ENCODE results near the gene COTL1. TPM values are rescaled to one million over a fixed set of nuclear protein-coding genes. Genes with fewer than 3 reads are reported as not detected.
A peak's percentile ranks its signal among the peaks of the same experiment; 100 is the strongest.

COTL1 gene
- total RNA-seq, 4 donors from 2014 or later: 55.3 to 95.1 (median 78.4) TPM

DNA sequence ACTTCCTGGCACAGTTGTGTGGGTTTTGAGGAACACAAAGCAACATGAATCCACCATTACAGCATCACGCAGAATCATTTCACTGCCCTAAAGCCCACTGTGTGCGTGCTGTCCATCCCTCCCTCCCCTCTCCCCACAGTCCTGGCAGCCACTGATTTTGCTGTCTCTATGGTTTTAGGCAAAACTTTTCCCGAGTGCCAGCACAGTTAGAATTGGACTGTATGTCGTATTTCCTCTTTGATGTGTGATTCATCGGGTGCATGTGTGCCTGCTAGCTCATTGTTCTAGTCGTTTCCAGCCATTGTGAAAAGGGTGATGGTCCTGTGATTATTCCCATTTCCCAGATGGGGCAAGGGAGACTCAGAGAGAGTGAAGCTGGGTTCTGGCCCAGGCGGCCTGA, 43.1 kb upstream of the COTL1 start:
- DNase-seq (ENCODE audit: low spot score): no peak
- ATAC-seq (ENCODE audit: low FRiP score): no peak
- TF ChIP-seq, protein P1, sequence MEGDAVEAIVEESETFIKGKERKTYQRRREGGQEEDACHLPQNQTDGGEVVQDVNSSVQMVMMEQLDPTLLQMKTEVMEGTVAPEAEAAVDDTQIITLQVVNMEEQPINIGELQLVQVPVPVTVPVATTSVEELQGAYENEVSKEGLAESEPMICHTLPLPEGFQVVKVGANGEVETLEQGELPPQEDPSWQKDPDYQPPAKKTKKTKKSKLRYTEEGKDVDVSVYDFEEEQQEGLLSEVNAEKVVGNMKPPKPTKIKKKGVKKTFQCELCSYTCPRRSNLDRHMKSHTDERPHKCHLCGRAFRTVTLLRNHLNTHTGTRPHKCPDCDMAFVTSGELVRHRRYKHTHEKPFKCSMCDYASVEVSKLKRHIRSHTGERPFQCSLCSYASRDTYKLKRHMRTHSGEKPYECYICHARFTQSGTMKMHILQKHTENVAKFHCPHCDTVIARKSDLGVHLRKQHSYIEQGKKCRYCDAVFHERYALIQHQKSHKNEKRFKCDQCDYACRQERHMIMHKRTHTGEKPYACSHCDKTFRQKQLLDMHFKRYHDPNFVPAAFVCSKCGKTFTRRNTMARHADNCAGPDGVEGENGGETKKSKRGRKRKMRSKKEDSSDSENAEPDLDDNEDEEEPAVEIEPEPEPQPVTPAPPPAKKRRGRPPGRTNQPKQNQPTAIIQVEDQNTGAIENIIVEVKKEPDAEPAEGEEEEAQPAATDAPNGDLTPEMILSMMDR (IDR thresholded peaks at IDR 0.05): no peak

- DNase-seq (ENCODE audit: low spot score): no peak
- TF ChIP-seq, protein P1 (IDR thresholded peaks at IDR 0.05): no peak
Observed at GRCh38 chr16:84659656-84660300, 41.9 kb upstream of the COTL1 start.

GRCh38 chr16:84658690-84659089, 40.8 kb upstream of the COTL1 start:
- ATAC-seq (ENCODE audit: low FRiP score) (no peak), DNase-seq (ENCODE audit: low spot score) (no peak)
- TF ChIP-seq, protein P1 (IDR thresholded peaks at IDR 0.05): no peak

More at GRCh38 chr16:84659656-84660300, 41.9 kb upstream of the COTL1 start:
- ATAC-seq (ENCODE audit: low FRiP score): no peak

GRCh38 chr16:84657229-84657837, 39.5 kb upstream of the COTL1 start:
- ATAC-seq (ENCODE audit: low FRiP score) (no peak), DNase-seq (ENCODE audit: low spot score) (no peak)
- TF ChIP-seq, protein P1 (IDR thresholded peaks at IDR 0.05): no peak

DNA sequence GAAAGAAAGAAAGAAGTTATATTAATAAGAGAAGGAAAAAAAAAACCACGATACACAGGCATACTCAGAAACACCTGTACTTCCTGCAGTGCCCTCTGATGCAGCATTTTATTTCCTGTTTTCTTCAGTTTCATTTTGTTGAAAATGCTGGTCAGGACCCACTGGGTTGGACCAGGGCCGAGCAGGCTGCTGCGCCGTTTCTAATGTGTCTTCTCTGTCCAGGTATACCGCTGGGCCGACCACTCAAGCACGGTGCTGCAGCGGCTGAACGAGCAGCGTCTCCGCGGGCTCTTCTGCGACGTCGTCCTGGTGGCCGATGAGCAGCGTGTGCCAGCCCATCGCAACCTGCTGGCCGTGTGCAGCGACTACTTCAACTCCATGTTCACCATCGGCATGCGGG, 38.8 kb upstream of the COTL1 start:
- TF ChIP-seq, protein P1 (IDR thresholded peaks at IDR 0.05): no peak
- DNase-seq (ENCODE audit: low spot score) (no peak), ATAC-seq (ENCODE audit: low FRiP score) (no peak)

GRCh38 chr16:84654998-84655397, 37.1 kb upstream of the COTL1 start:
- ATAC-seq (ENCODE audit: low FRiP score) (peak; percentile 22), DNase-seq (ENCODE audit: low spot score) (no peak)
- TF ChIP-seq, protein P1 (IDR thresholded peaks at IDR 0.05): no peak

GRCh38 chr16:84654238-84654637, 36.4 kb upstream of the COTL1 start:
- ATAC-seq (ENCODE audit: low FRiP score) (no peak), DNase-seq (ENCODE audit: low spot score) (no peak)
- TF ChIP-seq, protein P1 (IDR thresholded peaks at IDR 0.05): no peak
